Osteocyte (in vitro differentiated cells): Measurements from ENCODE around the gene WIZ. TPM values are rescaled to one million over a fixed set of nuclear protein-coding genes. Genes with fewer than 3 reads are reported as not detected.

Experiments
- DNase-seq: peaks from one replicate; pipeline ENCODE4 v3.0.0; 2021; ENCODE audit warnings: mixed read lengths; ENCODE audit not compliant: unreplicated experiment; ENCODE audit errors: extremely low spot score
- H3K27ac Mint-ChIP-seq: one replicate; pipeline ENCODE4 v1.8.0; 2021; ENCODE audit warnings: mild to moderate bottlenecking, mixed read lengths; ENCODE audit not compliant: unreplicated experiment
- H3K27me3 Mint-ChIP-seq: one replicate; pipeline ENCODE4 v1.8.0; 2021; ENCODE audit warnings: mixed read lengths; ENCODE audit not compliant: unreplicated experiment
- H3K36me3 Mint-ChIP-seq: one replicate; pipeline ENCODE4 v1.8.0; 2021; ENCODE audit warnings: mixed read lengths; ENCODE audit not compliant: unreplicated experiment
- H3K4me1 Mint-ChIP-seq: one replicate; pipeline ENCODE4 v1.8.0; 2021; ENCODE audit warnings: mixed read lengths; ENCODE audit not compliant: unreplicated experiment
- H3K4me3 Mint-ChIP-seq: one replicate; pipeline ENCODE4 v1.8.0; 2021; ENCODE audit warnings: mild to moderate bottlenecking, moderate library complexity, mixed read lengths; ENCODE audit not compliant: unreplicated experiment
- H3K9me3 Mint-ChIP-seq: one replicate; pipeline ENCODE4 v1.8.0; 2021; ENCODE audit warnings: mixed read lengths; ENCODE audit not compliant: unreplicated experiment
- total RNA-seq: library from RNA; stranded (reverse); gene quantifications from 2 replicates; pipeline ENCODE4 v1.2.1, GENCODE V29; 2021
- TF ChIP-seq, protein P1 (sequence below): fragments of 200-600 bp; sonication (generic); IDR thresholded peaks from 2 replicates; pipeline ENCODE4 v1.5.0; 2021; ENCODE audit warnings: antibody characterized with exemption, mild to moderate bottlenecking, moderate library complexity

The WIZ gene
- total RNA-seq, 1 donor from 2014 or later = 55.0 TPM

- H3K4me3 Mint-ChIP-seq = no peak overlapping the region
- no peak for DNase-seq
- peak overlapping the region; percentile 13 for H3K27ac Mint-ChIP-seq
- peaks cover 44% of the 10 kb centered on the region for H3K36me3 Mint-ChIP-seq
- TF ChIP-seq, protein P1, sequence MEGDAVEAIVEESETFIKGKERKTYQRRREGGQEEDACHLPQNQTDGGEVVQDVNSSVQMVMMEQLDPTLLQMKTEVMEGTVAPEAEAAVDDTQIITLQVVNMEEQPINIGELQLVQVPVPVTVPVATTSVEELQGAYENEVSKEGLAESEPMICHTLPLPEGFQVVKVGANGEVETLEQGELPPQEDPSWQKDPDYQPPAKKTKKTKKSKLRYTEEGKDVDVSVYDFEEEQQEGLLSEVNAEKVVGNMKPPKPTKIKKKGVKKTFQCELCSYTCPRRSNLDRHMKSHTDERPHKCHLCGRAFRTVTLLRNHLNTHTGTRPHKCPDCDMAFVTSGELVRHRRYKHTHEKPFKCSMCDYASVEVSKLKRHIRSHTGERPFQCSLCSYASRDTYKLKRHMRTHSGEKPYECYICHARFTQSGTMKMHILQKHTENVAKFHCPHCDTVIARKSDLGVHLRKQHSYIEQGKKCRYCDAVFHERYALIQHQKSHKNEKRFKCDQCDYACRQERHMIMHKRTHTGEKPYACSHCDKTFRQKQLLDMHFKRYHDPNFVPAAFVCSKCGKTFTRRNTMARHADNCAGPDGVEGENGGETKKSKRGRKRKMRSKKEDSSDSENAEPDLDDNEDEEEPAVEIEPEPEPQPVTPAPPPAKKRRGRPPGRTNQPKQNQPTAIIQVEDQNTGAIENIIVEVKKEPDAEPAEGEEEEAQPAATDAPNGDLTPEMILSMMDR = no peak
- peaks cover 18% of the 10 kb centered on the region for H3K4me1 Mint-ChIP-seq
- no peaks in the 10 kb centered on the region for H3K27me3 Mint-ChIP-seq
- no peaks in the 10 kb centered on the region for H3K9me3 Mint-ChIP-seq
Measured at GRCh38 chr19:15394426-15394825, 55.3 kb downstream of the WIZ start.

DNA sequence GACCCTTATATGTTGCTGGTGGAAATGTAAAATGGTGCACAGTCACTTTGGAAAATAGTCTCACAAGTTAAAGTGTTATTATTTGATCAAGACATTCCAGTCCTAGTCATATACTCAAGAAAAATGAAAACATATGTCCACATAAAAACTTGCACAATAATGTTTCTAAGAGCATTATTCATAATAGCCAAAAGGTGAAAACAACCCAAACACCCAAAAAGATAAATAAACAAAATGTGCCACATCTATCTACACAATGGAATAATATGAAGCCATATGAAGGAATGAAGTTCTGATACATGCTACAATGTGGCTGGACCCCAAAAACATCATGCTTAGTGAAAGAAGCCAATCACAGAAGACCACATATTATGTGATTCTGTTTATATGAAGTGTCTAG lies 55.8 kb downstream of the WIZ start:
- H3K27me3 Mint-ChIP-seq = no peaks in the 10 kb centered on the region
- peaks cover 18% of the 10 kb centered on the region for H3K4me1 Mint-ChIP-seq
- H3K36me3 Mint-ChIP-seq = peaks cover 47% of the 10 kb centered on the region
- H3K27ac Mint-ChIP-seq = peak overlapping the region; percentile 13
- no peak overlapping the region for H3K4me3 Mint-ChIP-seq
- no peak for DNase-seq
- H3K9me3 Mint-ChIP-seq = no peaks in the 10 kb centered on the region
- TF ChIP-seq, protein P1 = no peak

DNA sequence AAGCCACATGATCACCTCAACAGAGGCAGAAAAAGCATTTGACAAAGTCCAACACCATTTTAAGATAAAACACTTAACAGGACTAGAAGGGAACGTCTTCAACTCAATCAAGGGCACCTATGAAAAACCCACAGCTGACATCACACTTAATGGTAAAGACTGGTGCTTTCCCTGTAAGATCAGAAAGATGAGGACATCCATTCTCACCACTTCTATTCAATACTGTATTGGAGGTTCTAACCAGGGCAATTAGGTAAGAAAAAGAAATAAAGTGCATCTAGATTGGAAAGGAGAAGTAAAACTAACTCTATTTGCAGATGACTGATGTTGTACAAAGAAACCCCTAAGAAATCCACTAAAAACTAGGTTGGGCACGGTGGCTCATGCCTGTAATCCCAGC lies 58.9 kb downstream of the WIZ start:
- Mint-ChIP-seq H3K4me3 (no peak overlapping the region), H3K36me3 (peaks cover 21% of the 10 kb centered on the region), H3K27me3 (no peaks in the 10 kb centered on the region), H3K9me3 (no peaks in the 10 kb centered on the region), H3K4me1 (peaks cover 21% of the 10 kb centered on the region), H3K27ac (no peak overlapping the region)
- DNase-seq = no peak
- TF ChIP-seq, protein P1 = no peak

- Mint-ChIP-seq H3K4me1 (peaks cover 29% of the 10 kb centered on the region), H3K27ac (no peak overlapping the region), H3K4me3 (peak overlapping the region; percentile 20), H3K36me3 (no peaks in the 10 kb centered on the region), H3K27me3 (no peaks in the 10 kb centered on the region), H3K9me3 (no peaks in the 10 kb centered on the region)
- TF ChIP-seq, protein P1 = no peak
- DNase-seq = no peak
Measured at GRCh38 chr19:15381864-15382263, 67.9 kb downstream of the WIZ start.

DNA sequence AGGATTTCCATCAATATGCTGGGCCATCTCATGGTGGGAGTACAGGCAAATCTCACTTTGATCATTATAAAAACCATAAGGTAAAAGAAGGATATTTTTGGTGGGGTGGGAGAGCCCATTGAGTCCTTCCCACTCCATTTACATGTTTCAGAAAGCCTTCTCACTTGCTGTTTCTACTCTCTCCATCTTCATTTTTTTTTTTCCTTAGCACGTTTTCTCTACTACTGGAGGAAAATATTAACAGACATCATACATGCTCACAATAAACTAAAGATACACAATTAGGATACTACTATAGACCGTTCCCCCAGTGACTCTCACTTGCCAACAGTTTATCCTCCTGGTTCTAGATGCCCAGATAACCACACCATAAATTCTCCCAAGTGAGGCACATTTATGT lies 68.3 kb downstream of the WIZ start:
- H3K4me3 Mint-ChIP-seq = peak overlapping the region; percentile 20
- H3K27ac Mint-ChIP-seq = no peak overlapping the region

More for the DNA sequence above, 68.3 kb downstream of the WIZ start:
- Mint-ChIP-seq H3K9me3 (no peaks in the 10 kb centered on the region), H3K36me3 (no peaks in the 10 kb centered on the region), H3K27me3 (no peaks in the 10 kb centered on the region), H3K4me1 (peaks cover 32% of the 10 kb centered on the region)
- TF ChIP-seq, protein P1 = no peak
- no peak for DNase-seq
